ENCODE results near the gene CTCF. TPM values are rescaled to one million over a fixed set of nuclear protein-coding genes. Genes with fewer than 3 reads are reported as not detected.

The CTCF gene
- total and polyA plus RNA-seq, 10 of the 15 experiments (the other 5 are each of a cell fraction or from before 2014, with no cell fraction given), result 9.1 to 55.0 (median 41.8) TPM

- Histone ChIP-seq H3K4me2 (ENCODE audit: control insufficient read depth, insufficient read depth) (peak overlapping the region; percentile 78), H3K9ac (ENCODE audit: control insufficient read depth, insufficient read depth, low read length) (peak overlapping the region; percentile 76), H3K79me2 (ENCODE audit: control insufficient read depth, insufficient read depth, low read length) (peaks cover 75% of the 10 kb centered on the region), H2AFZ (ENCODE audit: control insufficient read depth, low read depth, low read length) (peak overlapping the region; percentile 10; the same call in 1 of the 2 replicates), H3K9me3 (replicated peaks; ENCODE audit: control insufficient read depth, insufficient read depth, low read length) (no peaks in the 10 kb centered on the region), H3K4me1 (ENCODE audit: control insufficient read depth, insufficient read depth, low read length) (peaks cover 15% of the 10 kb centered on the region), H3K27me3 (replicated peaks in 1 of 2; ENCODE audit: control insufficient read depth in 2 of 2, insufficient read depth in 2 of 2, low read length in 1 of 2) (no peaks in the 10 kb centered on the region), H3K4me3 (peak overlapping the region; percentile 97), H3K36me3 (ENCODE audit: control insufficient read depth in 2 of 2, insufficient read depth in 2 of 2, low read length in 1 of 2) (no peaks in the 10 kb centered on the region), H4K20me1 (ENCODE audit: control insufficient read depth, insufficient read depth) (no peaks in the 10 kb centered on the region), H3K27ac (ENCODE audit: control insufficient read depth, insufficient read depth) (peak overlapping the region; percentile 76)
- WGBS (ENCODE audit: insufficient coverage, insufficient replicate concordance, low lambda C conversion rate, missing lambda C conversion rate), result under 1% methylated on average over 20 of the region's 20 CpGs
- ATAC-seq, result no peak
- RAD21 ChIA-PET (ENCODE audit: unreplicated experiment), result interaction anchor here (0.9 to 6.3 kb wide), 10 partner anchors 16 to 104 kb away, joined by 3 to 50 read pairs (median 8); partner anchors contain the start of genes ACD, ATP6V0D1 and CARMIL2
- intact Hi-C loops (cut with micrococcal nuclease; ENCODE audit: unreplicated experiment) (loop anchor here (2.0 kb wide), 2 partner anchors 17 to 283 kb away; partner anchors contain the start of genes CENPT and NUTF2), in situ Hi-C loops (cut with MboI) (no loop called here)
- POLR2A ChIA-PET, result interaction anchor here (0.7 to 3.9 kb wide), 13 partner anchors 11 to 243 kb away, joined by 3 to 25 read pairs (median 3); partner anchors contain the start of genes ACD, ATP6V0D1, C16orf86 and CARMIL2
- no TSS peak for BruUV-seq (replicated peaks)
- no peak for DNase-seq (ENCODE audit: low read depth, low spot score)
- CTCF ChIA-PET, result interaction anchor here (0.6 to 5.6 kb wide), 28 partner anchors 11 to 477 kb away, joined by 3 to 77 read pairs (median 4); partner anchors contain the start of genes ACD, ATP6V0D1 and CARMIL2
- SMC1A ChIA-PET (ENCODE audit: uncharacterized antibody, unreplicated experiment), result interaction anchor here (0.8 to 1.8 kb wide), 13 partner anchors 8 to 103 kb away, joined by 3 to 13 read pairs (median 3); partner anchors contain the start of genes ACD, ATP6V0D1, C16orf86 and CARMIL2
- FAIRE-seq, result peak; percentile 90
- no peak for TF ChIP-seq SRF (IDR thresholded peaks at IDR 0.05; ENCODE audit: low read depth in 2 of 2, low read length in 2 of 2)
- no peak for TF ChIP-seq TCF12 (IDR thresholded peaks at IDR 0.05; ENCODE audit: low read depth, low read length)
- TF ChIP-seq CEBPB (IDR thresholded peaks at IDR 0.05; ENCODE audit: borderline replicate concordance in 1 of 2, low read depth in 2 of 2, low read length in 2 of 2), result peak in 1 of 2 experiments; percentile 63; a peak in 1 of 4 replicates
- TF ChIP-seq ATF7 (IDR thresholded peaks at IDR 0.05; ENCODE audit: low read depth), result 0 out of 2 replicates have a peak, but pooled peaks have one; percentile 19
- no peak for TF ChIP-seq BACH1 (IDR thresholded peaks at IDR 0.05; ENCODE audit: borderline replicate concordance)
- no peak for TF ChIP-seq SMAD5 (IDR thresholded peaks at IDR 0.05; ENCODE audit: low read depth)
- TF ChIP-seq IKZF1 (conservative IDR thresholded peaks at IDR 0.05), result no peak
- TF ChIP-seq SIN3A (IDR thresholded peaks at IDR 0.05; ENCODE audit: low read depth, low read length), result no peak
- no peak for TF ChIP-seq CREM (IDR thresholded peaks at IDR 0.05; ENCODE audit: low read depth)
- TF ChIP-seq SIX5 (IDR thresholded peaks at IDR 0.05; ENCODE audit: low read depth, low read length, severe bottlenecking), result no peak
- TF ChIP-seq POLR2A (IDR thresholded peaks at IDR 0.05; ENCODE audit: low read depth, low read length), result no peak
- TF ChIP-seq USF1 (IDR thresholded peaks at IDR 0.05; ENCODE audit: borderline replicate concordance, extremely low read length, insufficient read depth, low read depth, low read length), result no peak
- no peak for TF ChIP-seq CREB1 (IDR thresholded peaks at IDR 0.05; ENCODE audit: low read depth)
- TF ChIP-seq, protein P1, sequence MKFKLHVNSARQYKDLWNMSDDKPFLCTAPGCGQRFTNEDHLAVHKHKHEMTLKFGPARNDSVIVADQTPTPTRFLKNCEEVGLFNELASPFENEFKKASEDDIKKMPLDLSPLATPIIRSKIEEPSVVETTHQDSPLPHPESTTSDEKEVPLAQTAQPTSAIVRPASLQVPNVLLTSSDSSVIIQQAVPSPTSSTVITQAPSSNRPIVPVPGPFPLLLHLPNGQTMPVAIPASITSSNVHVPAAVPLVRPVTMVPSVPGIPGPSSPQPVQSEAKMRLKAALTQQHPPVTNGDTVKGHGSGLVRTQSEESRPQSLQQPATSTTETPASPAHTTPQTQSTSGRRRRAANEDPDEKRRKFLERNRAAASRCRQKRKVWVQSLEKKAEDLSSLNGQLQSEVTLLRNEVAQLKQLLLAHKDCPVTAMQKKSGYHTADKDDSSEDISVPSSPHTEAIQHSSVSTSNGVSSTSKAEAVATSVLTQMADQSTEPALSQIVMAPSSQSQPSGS (IDR thresholded peaks at IDR 0.05; ENCODE audit: low read length), result 0 out of 2 replicates have a peak, but pooled peaks have one; percentile 26
- no peak for TF ChIP-seq ESRRA (IDR thresholded peaks at IDR 0.05; ENCODE audit: low read length)
- TF ChIP-seq BHLHE40 (IDR thresholded peaks at IDR 0.05; ENCODE audit: borderline replicate concordance in 1 of 2, low read depth in 2 of 2, low read length in 1 of 2), result no peak
- TF ChIP-seq ZSCAN29 (IDR thresholded peaks at IDR 0.05), result no peak
- TF ChIP-seq, protein P2, sequence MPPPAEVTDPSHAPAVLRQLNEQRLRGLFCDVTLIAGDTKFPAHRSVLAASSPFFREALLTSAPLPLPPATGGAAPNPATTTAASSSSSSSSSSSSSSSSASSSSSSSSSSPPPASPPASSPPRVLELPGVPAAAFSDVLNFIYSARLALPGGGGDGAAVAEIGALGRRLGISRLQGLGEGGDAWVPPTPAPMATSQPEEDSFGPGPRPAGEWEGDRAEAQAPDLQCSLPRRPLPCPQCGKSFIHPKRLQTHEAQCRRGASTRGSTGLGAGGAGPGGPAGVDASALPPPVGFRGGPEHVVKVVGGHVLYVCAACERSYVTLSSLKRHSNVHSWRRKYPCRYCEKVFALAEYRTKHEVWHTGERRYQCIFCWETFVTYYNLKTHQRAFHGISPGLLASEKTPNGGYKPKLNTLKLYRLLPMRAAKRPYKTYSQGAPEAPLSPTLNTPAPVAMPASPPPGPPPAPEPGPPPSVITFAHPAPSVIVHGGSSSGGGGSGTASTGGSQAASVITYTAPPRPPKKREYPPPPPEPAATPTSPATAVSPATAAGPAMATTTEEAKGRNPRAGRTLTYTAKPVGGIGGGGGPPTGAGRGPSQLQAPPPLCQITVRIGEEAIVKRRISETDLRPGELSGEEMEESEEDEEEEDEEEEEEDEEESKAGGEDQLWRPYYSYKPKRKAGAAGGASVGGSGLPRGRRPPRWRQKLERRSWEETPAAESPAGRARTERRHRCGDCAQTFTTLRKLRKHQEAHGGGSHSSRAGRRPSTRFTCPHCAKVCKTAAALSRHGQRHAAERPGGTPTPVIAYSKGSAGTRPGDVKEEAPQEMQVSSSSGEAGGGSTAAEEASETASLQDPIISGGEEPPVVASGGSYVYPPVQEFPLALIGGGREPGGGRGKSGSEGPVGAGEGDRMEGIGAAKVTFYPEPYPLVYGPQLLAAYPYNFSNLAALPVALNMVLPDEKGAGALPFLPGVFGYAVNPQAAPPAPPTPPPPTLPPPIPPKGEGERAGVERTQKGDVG (CRISPR knock-in tag; IDR thresholded peaks at IDR 0.05), result no peak
- TF ChIP-seq SREBF1 (IDR thresholded peaks at IDR 0.05; ENCODE audit: low read length), result no peak
These were observed 1.6 kb downstream of the CTCF start for GRCh38 chr16:67563708-67564468.
